Esophagus squamous epithelium (tissue), 4 donors: ENCODE measurements around the gene TAF12.
"Not testable (repeated sequence)": the region's sequence is repeated elsewhere in the genome, so short reads cannot be mapped to it uniquely, and the experiment has no call there.

ENCODE experiments used
- CTCF ChIP-seq, 6 experiments: fragments of 450-650 bp in 4 of 6; fragments of 200-600 bp in 2 of 6; sonication (generic) in 2 of 6; IDR thresholded peaks; one replicate each; pipeline ENCODE4 v1.5.1; 2016 to 2019; ENCODE audit warnings: antibody characterized with exemption in 6 of 6, mild to moderate bottlenecking in 4 of 6, moderate library complexity in 4 of 6
- POLR2A ChIP-seq, 4 donors: fragments of 450-650 bp; IDR thresholded peaks; one replicate each; pipeline ENCODE4 v1.6.1; 2017; ENCODE audit warnings: antibody characterized with exemption in 4 of 4, mild to moderate bottlenecking in 4 of 4, moderate library complexity in 3 of 4

GRCh38 chr1:28594686-28595411 lies 48.0 kb downstream of the TAF12 start:
- TF ChIP-seq CTCF, POLR2A (IDR thresholded peaks at IDR 0.05): not testable (repeated sequence)
